ENCODE measurements around the gene RHOJ.

GRCh38 chr14:63296060-63296563, 91.9 kb downstream of the RHOJ start:
- no peak for TF ChIP-seq CTCF (IDR thresholded peaks at IDR 0.05 in 2 of 3, conservative IDR thresholded peaks at IDR 0.05 in 1 of 3; ENCODE audit: borderline replicate concordance in 1 of 3, insufficient read depth in 1 of 3, low read depth in 2 of 3, low read length in 2 of 3)
- TF ChIP-seq MAX (IDR thresholded peaks at IDR 0.05) = no peak
- TF ChIP-seq EZH2 (IDR thresholded peaks at IDR 0.05) = no peak
- TF ChIP-seq RAD21 (IDR thresholded peaks at IDR 0.05; ENCODE audit: low read depth) = no peak
- TF ChIP-seq ELF1 (IDR thresholded peaks at IDR 0.05; ENCODE audit: borderline replicate concordance, low read depth) = no peak
- TF ChIP-seq SRF (IDR thresholded peaks at IDR 0.05; ENCODE audit: low read depth) = no peak
- TF ChIP-seq POLR2A (IDR thresholded peaks at IDR 0.05; ENCODE audit: borderline replicate concordance, extremely low read depth, insufficient read depth, insufficient read length) = no peak
- no peak for TF ChIP-seq POLR2AphosphoS5 (IDR thresholded peaks at IDR 0.05; ENCODE audit: low read depth, low read length)
- no peak for TF ChIP-seq REST (IDR thresholded peaks at IDR 0.05; ENCODE audit: low read depth)
- TF ChIP-seq EZH2phosphoT487 (IDR thresholded peaks at IDR 0.05; ENCODE audit: borderline replicate concordance) = no peak
- TF ChIP-seq CBX3 (IDR thresholded peaks at IDR 0.05; ENCODE audit: low read depth) = no peak
- TF ChIP-seq ZNF274 (IDR thresholded peaks at IDR 0.05; ENCODE audit: low read depth, low read length) = no peak
